Liver (tissue), 3 donors: ENCODE results near the gene RAMP3.

Source experiments
- CTCF ChIP-seq: fragments of 150-350 bp; IDR thresholded peaks from 2 replicates; pipeline ENCODE4 v1.5.1; 2017; ENCODE audit warnings: improper control_type of control experiment, low read depth, low read length; ENCODE audit not compliant: missing input control
- GABPA ChIP-seq, 2 donors: IDR thresholded peaks in 1 of 2; conservative IDR thresholded peaks in 1 of 2; 2 replicates each; pipeline ENCODE4 v1.6.1; 2016; ENCODE audit warnings: antibody characterized with exemption in 2 of 2, mild to moderate bottlenecking in 1 of 2, moderate library complexity in 1 of 2
- HNF4A ChIP-seq, 2 donors: conservative IDR thresholded peaks; 2 replicates each; pipeline ENCODE4 v1.6.1; 2016; ENCODE audit warnings: antibody characterized with exemption in 2 of 2, mild to moderate bottlenecking in 2 of 2
- YY1 ChIP-seq: IDR thresholded peaks from 2 replicates; pipeline ENCODE4 v1.6.1; 2016; ENCODE audit warnings: antibody characterized with exemption, mild to moderate bottlenecking
- donor health status: healthy.
- donor health status: healthy.

- no peak for TF ChIP-seq YY1
- no peak for TF ChIP-seq CTCF
- TF ChIP-seq HNF4A (conservative IDR thresholded peaks at IDR 0.05): no peak
- TF ChIP-seq GABPA (IDR thresholded peaks at IDR 0.05 in 1 of 2, conservative IDR thresholded peaks at IDR 0.05 in 1 of 2): no peak
Measured at GRCh38 chr7:45196374-45196773, 38.8 kb downstream of the RAMP3 start.
